ENCODE measurements around the gene RTN4IP1. TPM values are rescaled to one million over a fixed set of nuclear protein-coding genes. Genes with fewer than 3 reads are reported as not detected.

The RTN4IP1 gene
- total and polyA plus RNA-seq, 2 of the 13 experiments (the other 11 are each of a cell fraction or from before 2014, with no cell fraction given): 5.5 to 17.2 TPM

GRCh38 chr6:106599440-106599839 is 29.9 kb downstream of the RTN4IP1 start:
- ATAC-seq (no peak), FAIRE-seq (no peak), DNase-seq (ENCODE audit: low spot score) (no peak)
- CTCF ChIA-PET (ENCODE audit: low intra/inter-chr PET ratio, low total read pairs): no interaction called here
- intact Hi-C loops (cut with micrococcal nuclease; ENCODE audit: unreplicated experiment) (no loop called here), in situ Hi-C loops (cut with HindIII; ENCODE audit: extremely low pct_ligation_motif_present, low pct_unique_long_range_greater_than_20kb) (no loop called here)
- Histone ChIP-seq H4K20me1 (ENCODE audit: insufficient read depth, low read length) (no peaks in the 10 kb centered on the region), H3K9ac (ENCODE audit: insufficient read depth, low read depth, low read length) (no peak overlapping the region), H2AFZ (ENCODE audit: low read length) (no peak overlapping the region), H3K4me3 (replicated peaks in 1 of 3; ENCODE audit: insufficient read depth in 1 of 3, low read depth in 2 of 3, low read length in 3 of 3) (no peak overlapping the region), H3K36me3 (replicated peaks in 1 of 2; ENCODE audit: control insufficient read depth in 1 of 2, insufficient read depth in 2 of 2, low read length in 2 of 2) (no peaks in the 10 kb centered on the region), H3K9me3 (ENCODE audit: low read length) (no peaks in the 10 kb centered on the region), H3K4me1 (ENCODE audit: insufficient read depth, low read length) (no peaks in the 10 kb centered on the region), H3K27me3 (ENCODE audit: control insufficient read depth in 1 of 2, insufficient read depth in 2 of 2, low read length in 2 of 2) (no peaks in the 10 kb centered on the region), H3K4me2 (ENCODE audit: low read depth, low read length) (no peak overlapping the region), H3K27ac (ENCODE audit: extremely low read length, insufficient read depth, low read length) (no peak overlapping the region), H3K79me2 (ENCODE audit: insufficient read depth, low read length) (no peaks in the 10 kb centered on the region)
- TF ChIP-seq, protein P1, sequence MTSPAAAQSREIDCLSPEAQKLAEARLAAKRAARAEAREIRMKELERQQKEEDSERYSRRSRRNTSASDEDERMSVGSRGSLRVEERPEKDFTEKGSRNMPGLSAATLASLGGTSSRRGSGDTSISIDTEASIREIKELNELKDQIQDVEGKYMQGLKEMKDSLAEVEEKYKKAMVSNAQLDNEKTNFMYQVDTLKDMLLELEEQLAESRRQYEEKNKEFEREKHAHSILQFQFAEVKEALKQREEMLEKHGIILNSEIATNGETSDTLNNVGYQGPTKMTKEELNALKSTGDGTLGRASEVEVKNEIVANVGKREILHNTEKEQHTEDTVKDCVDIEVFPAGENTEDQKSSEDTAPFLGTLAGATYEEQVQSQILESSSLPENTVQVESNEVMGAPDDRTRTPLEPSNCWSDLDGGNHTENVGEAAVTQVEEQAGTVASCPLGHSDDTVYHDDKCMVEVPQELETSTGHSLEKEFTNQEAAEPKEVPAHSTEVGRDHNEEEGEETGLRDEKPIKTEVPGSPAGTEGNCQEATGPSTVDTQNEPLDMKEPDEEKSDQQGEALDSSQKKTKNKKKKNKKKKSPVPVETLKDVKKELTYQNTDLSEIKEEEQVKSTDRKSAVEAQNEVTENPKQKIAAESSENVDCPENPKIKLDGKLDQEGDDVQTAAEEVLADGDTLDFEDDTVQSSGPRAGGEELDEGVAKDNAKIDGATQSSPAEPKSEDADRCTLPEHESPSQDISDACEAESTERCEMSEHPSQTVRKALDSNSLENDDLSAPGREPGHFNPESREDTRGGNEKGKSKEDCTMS (CRISPR knock-in tag; conservative IDR thresholded peaks at IDR 0.05): no peak
- TF ChIP-seq FOXA1 (IDR thresholded peaks at IDR 0.05): no peak
- TF ChIP-seq FOXA1 (CRISPR knock-in tag; IDR thresholded peaks at IDR 0.05): no peak
- TF ChIP-seq ZFYVE20 (CRISPR knock-in tag; IDR thresholded peaks at IDR 0.05; ENCODE audit: borderline replicate concordance, low read depth): no peak
- TF ChIP-seq NFIC (IDR thresholded peaks at IDR 0.05; ENCODE audit: low read length): no peak
- no peak for TF ChIP-seq ELF3 (CRISPR knock-in tag; IDR thresholded peaks at IDR 0.05)
- no peak for TF ChIP-seq HOXA5 (CRISPR knock-in tag; IDR thresholded peaks at IDR 0.05)
- TF ChIP-seq SMYD3 (CRISPR knock-in tag; IDR thresholded peaks at IDR 0.05): no peak
- no peak for TF ChIP-seq TAF1 (CRISPR knock-in tag; IDR thresholded peaks at IDR 0.05)
- TF ChIP-seq, protein P2, sequence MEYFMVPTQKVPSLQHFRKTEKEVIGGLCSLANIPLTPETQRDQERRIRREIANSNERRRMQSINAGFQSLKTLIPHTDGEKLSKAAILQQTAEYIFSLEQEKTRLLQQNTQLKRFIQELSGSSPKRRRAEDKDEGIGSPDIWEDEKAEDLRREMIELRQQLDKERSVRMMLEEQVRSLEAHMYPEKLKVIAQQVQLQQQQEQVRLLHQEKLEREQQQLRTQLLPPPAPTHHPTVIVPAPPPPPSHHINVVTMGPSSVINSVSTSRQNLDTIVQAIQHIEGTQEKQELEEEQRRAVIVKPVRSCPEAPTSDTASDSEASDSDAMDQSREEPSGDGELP (IDR thresholded peaks at IDR 0.05; ENCODE audit: borderline replicate concordance, low read depth): no peak
- TF ChIP-seq RXRB (CRISPR knock-in tag; IDR thresholded peaks at IDR 0.05; ENCODE audit: borderline replicate concordance): no peak
- TF ChIP-seq ZNF441 (CRISPR knock-in tag; IDR thresholded peaks at IDR 0.05; ENCODE audit: borderline replicate concordance): no peak
- no peak for TF ChIP-seq KLF15 (CRISPR knock-in tag; IDR thresholded peaks at IDR 0.05; ENCODE audit: borderline replicate concordance)
- TF ChIP-seq RFX1 (IDR thresholded peaks at IDR 0.05): no peak
- no peak for TF ChIP-seq GTF2F1 (IDR thresholded peaks at IDR 0.05; ENCODE audit: low read length)
- TF ChIP-seq ZNF180 (CRISPR knock-in tag; IDR thresholded peaks at IDR 0.05; ENCODE audit: borderline replicate concordance, low read depth): no peak
- TF ChIP-seq U2AF1 (optimal IDR thresholded peaks at IDR 0.05; ENCODE audit: low read depth, low read length): no peak
- TF ChIP-seq ZNF383 (CRISPR knock-in tag; IDR thresholded peaks at IDR 0.05; ENCODE audit: borderline replicate concordance): no peak
- no peak for TF ChIP-seq ZNF33A (CRISPR knock-in tag; IDR thresholded peaks at IDR 0.05; ENCODE audit: borderline replicate concordance)
- POLR2A ChIA-PET: no interaction called here
- BruUV-seq (replicated peaks): no TSS peak
- 97% methylated on average over 1 of the region's 2 CpGs for WGBS (ENCODE audit: low lambda C conversion rate)

Data from HepG2 (cell line).